Activated T-cell treated with anti-CD3 and anti-CD28 coated beads, Interleukin-2, amount 50 U/mL, for 48 hours (primary cell): Measurements from ENCODE around the gene KLHL21.
"Not testable (repeated sequence)": the region's sequence is repeated elsewhere in the genome, so short reads cannot be mapped to it uniquely, and the experiment has no call there.

Source experiments
- DNase-seq, 2 experiments: peaks; one replicate each; pipeline ENCODE4 v3.0.0-alpha.2; 2020

Gene KLHL21

GRCh38 chr1:6624710-6625583, 22.3 kb upstream of the KLHL21 start, which contains the start of gene THAP3:
TSS of gene THAP3 (plus strand) at chr1:6624868. CDS start at chr1:6625219, 351 bp downstream.
- peak; percentile 91 to 92 for DNase-seq

GRCh38 chr1:6623269-6623965, 20.7 kb upstream of the KLHL21 start:
- DNase-seq, result no peak

GRCh38 chr1:6622396-6623152, 19.9 kb upstream of the KLHL21 start:
- no peak for DNase-seq

GRCh38 chr1:6621429-6622391, 19.0 kb upstream of the KLHL21 start:
- no peak for DNase-seq

GRCh38 chr1:6619045-6619444, 16.4 kb upstream of the KLHL21 start:
- no peak for DNase-seq

- no peak for DNase-seq
Observed at GRCh38 chr1:6614929-6615785, 12.5 kb upstream of the KLHL21 start.

- peak; percentile 63 to 71 for DNase-seq
Observed at GRCh38 chr1:6614019-6614928, 11.6 kb upstream of the KLHL21 start.

- peak; percentile 99 to 100 for DNase-seq
Observed at GRCh38 chr1:6613361-6614018, 10.8 kb upstream of the KLHL21 start, which contains the start of gene PHF13. TSS of gene PHF13 (plus strand) at chr1:6613731. CDS start at chr1:6614067, 336 bp downstream.

GRCh38 chr1:6612641-6613360, 10.1 kb upstream of the KLHL21 start:
- no peak for DNase-seq

GRCh38 chr1:6603915-6604558, 1.4 kb upstream of the KLHL21 start:
- DNase-seq, result no peak

GRCh38 chr1:6603238-6603914, 707 bp upstream of the KLHL21 start:
- DNase-seq, result peak; percentile 79 to 80

- DNase-seq, result peak; percentile 53 to 70
Observed at GRCh38 chr1:6601923-6602668, 573 bp downstream of the KLHL21 start.

- DNase-seq, result peak; percentile 86 to 91
Observed at GRCh38 chr1:6601049-6601922, 1.4 kb downstream of the KLHL21 start.

- no peak for DNase-seq
Observed at GRCh38 chr1:6600410-6601048, 2.1 kb downstream of the KLHL21 start.

GRCh38 chr1:6599991-6600390, 2.7 kb downstream of the KLHL21 start:
- not testable (repeated sequence) for DNase-seq
